Measurements from ENCODE around the gene RNGTT. TPM values are rescaled to one million over a fixed set of nuclear protein-coding genes. Genes with fewer than 3 reads are reported as not detected.
"Not testable (repeated sequence)": the region's sequence is repeated elsewhere in the genome, so short reads cannot be mapped to it uniquely, and the experiment has no call there.

The RNGTT gene
- total and polyA plus RNA-seq, 12 donors = 3.1 to 10.9 (median 8.6) TPM

- DNase-seq (no peak), ATAC-seq (peak in 3 of 8 donors; percentile 25 to 67 (median 58))
- Histone ChIP-seq H3K36me3 (no peaks in the 10 kb centered on the region), H3K4me1 (no peaks in the 10 kb centered on the region), H3K4me3 (no peak overlapping the region), H3K27ac (no peak overlapping the region), H3K27me3 (no peaks in the 10 kb centered on the region), H3K9me3 (no peaks in the 10 kb centered on the region)
- no peak for TF ChIP-seq CTCF (IDR thresholded peaks at IDR 0.05)
- WGBS, 2 donors = 88 to 91% methylated on average over 4 of the region's 4 CpGs
- intact Hi-C loops (cut with DNase I) = no loop called here
Observed at GRCh38 chr6:88730611-88731011, 232.8 kb downstream of the RNGTT start.

- intact Hi-C loops (cut with DNase I) = no loop called here
- Histone ChIP-seq H3K4me1 (no peaks in the 10 kb centered on the region), H3K27me3 (no peaks in the 10 kb centered on the region), H3K27ac (no peak overlapping the region), H3K4me3 (no peak overlapping the region), H3K36me3 (no peaks in the 10 kb centered on the region), H3K9me3 (no peaks in the 10 kb centered on the region)
- ATAC-seq = no peak
- no peak for DNase-seq
- WGBS, 2 donors = 78 to 79% methylated on average over 10 of the region's 10 CpGs
- no peak for TF ChIP-seq CTCF (IDR thresholded peaks at IDR 0.05)
Observed at GRCh38 chr6:88728756-88729155, 234.7 kb downstream of the RNGTT start.

- H3K9me3 ChIP-seq; DNase-seq; H3K27me3 ChIP-seq; H3K27ac ChIP-seq; H3K4me3 ChIP-seq; intact Hi-C loops (cut with DNase I); H3K4me1 ChIP-seq; H3K36me3 ChIP-seq; ATAC-seq: not testable (repeated sequence)
- WGBS, 2 donors = 97 to 100% methylated on average over 1 of the region's 1 CpG
Observed at GRCh38 chr6:88726409-88726808, 237.0 kb downstream of the RNGTT start.

GRCh38 chr6:88725111-88725975, 238.1 kb downstream of the RNGTT start:
- Histone ChIP-seq H3K36me3 (no peaks in the 10 kb centered on the region), H3K27me3 (no peaks in the 10 kb centered on the region), H3K4me1 (no peaks in the 10 kb centered on the region), H3K9me3 (no peaks in the 10 kb centered on the region), H3K4me3 (no peak overlapping the region), H3K27ac (no peak overlapping the region)
- intact Hi-C loops (cut with DNase I) = no loop called here
- 57 to 60% methylated on average over 13 of the region's 13 CpGs for WGBS, 2 donors
- DNase-seq = peak; percentile 8 to 26
- TF ChIP-seq CTCF (IDR thresholded peaks at IDR 0.05) = peak in 7 of 9 donors; percentile 31 to 50 (median 34)
- ATAC-seq = no peak

GRCh38 chr6:88722686-88723085, 240.7 kb downstream of the RNGTT start:
- no peaks in the 10 kb centered on the region for H3K27me3 ChIP-seq
- no peak overlapping the region for H3K27ac ChIP-seq
- no peak for TF ChIP-seq CTCF (IDR thresholded peaks at IDR 0.05)

GRCh38 chr6:88716399-88716798, 247.0 kb downstream of the RNGTT start:
- H3K9me3 ChIP-seq; H3K36me3 ChIP-seq; H3K27me3 ChIP-seq; H3K27ac ChIP-seq; intact Hi-C loops (cut with DNase I); H3K4me3 ChIP-seq; DNase-seq; ATAC-seq: not testable (repeated sequence)
- H3K4me1 ChIP-seq = peaks cover 0 to 11% (median 0%) of the 10 kb centered on the region in 9 donors
- WGBS, 2 donors = no CpG with 5 or more reads among the region's 1 CpG

More at GRCh38 chr6:88722686-88723085, 240.7 kb downstream of the RNGTT start:
- ATAC-seq (no peak), DNase-seq (no peak)
- intact Hi-C loops (cut with DNase I) = no loop called here
- Histone ChIP-seq H3K9me3 (no peaks in the 10 kb centered on the region), H3K4me3 (no peak overlapping the region), H3K4me1 (no peaks in the 10 kb centered on the region), H3K36me3 (no peaks in the 10 kb centered on the region)
- 96 to 97% methylated on average over 3 of the region's 3 CpGs for WGBS, 2 donors

Data from heart right ventricle (tissue), 16 donors.